Endothelial cell of umbilical vein (primary cell): ENCODE measurements around the gene COL26A1. TPM values are rescaled to one million over a fixed set of nuclear protein-coding genes. Genes with fewer than 3 reads are reported as not detected.

Experiments used
- BruUV-seq: library from RNA; stranded (reverse); fragments of 400-500 nt; replicated peaks from 2 replicates; lab custom pipeline; 2021; lab: Mats Ljungman, UMichigan
- CTCF ChIA-PET: fragments of 300-600, 350-600 bp; sonication (Branson Sonifier 250); formaldehyde crosslinking; loops from one replicate; lab custom pipeline; 2021; ENCODE audit warnings: antibody characterized with exemption, inconsistent platforms; lab: Charles Lee
- POLR2A ChIA-PET: fragments of 300-600, 350-600 bp; sonication (Branson Sonifier 250); formaldehyde crosslinking; loops from one replicate; lab custom pipeline; 2021; ENCODE audit warnings: antibody characterized with exemption, inconsistent platforms; lab: Charles Lee
- DNase-seq: peaks from one replicate; pipeline ENCODE4 v3.0.0-alpha.2; 2011; ENCODE audit warnings: low read depth, low spot score
- FAIRE-seq: peaks from 2 replicates; lab custom pipeline; 2011; peaks lifted over from hg19 to GRCh38; lab: Jason Lieb, UNC
- H2AFZ ChIP-seq: 2 replicates; pipeline ENCODE4 v1.6.0; 2012; ENCODE audit warnings: low read depth, low read length, control low read depth, inconsistent platforms
- H3K27ac ChIP-seq: 2 replicates; pipeline ENCODE4 v1.5.1; 2011; ENCODE audit warnings: low read depth, mild to moderate bottlenecking, control low read depth, low read length, moderate library complexity; ENCODE audit not compliant: insufficient read depth
- H3K27me3 ChIP-seq, 2 experiments: 2 replicates each; pipeline versions ENCODE4 v1.6.0 to v1.6.1; 2011; ENCODE audit warnings: low read length in 2 of 2, mixed read lengths in 1 of 2; ENCODE audit not compliant: control insufficient read depth in 2 of 2, insufficient read depth in 2 of 2
- H3K36me3 ChIP-seq, 2 experiments: 2 replicates in 1 of 2; 3 replicates in 1 of 2; pipeline ENCODE4 v1.5.1; 2011; ENCODE audit warnings: low read length in 2 of 2, mild to moderate bottlenecking in 1 of 2, moderate library complexity in 1 of 2; ENCODE audit not compliant: control insufficient read depth in 2 of 2, insufficient read depth in 2 of 2; ENCODE audit errors: extremely low read depth in 1 of 2
- H3K4me1 ChIP-seq: 3 replicates; pipeline ENCODE4 v1.5.1; 2011; ENCODE audit warnings: mild to moderate bottlenecking, low read length; ENCODE audit not compliant: control insufficient read depth, insufficient read depth; ENCODE audit errors: extremely low read depth
- H3K4me2 ChIP-seq: 2 replicates; pipeline ENCODE4 v1.6.1; 2011; ENCODE audit warnings: low read length, control low read depth, mixed read lengths; ENCODE audit not compliant: insufficient read depth
- H3K4me3 ChIP-seq, 3 experiments: fragments of 200-600 bp in 1 of 3; sonication (generic), shearing (Covaris generic) in 1 of 3; replicated peaks in 1 of 3; 2 replicates each; pipeline ENCODE4 v1.5.1; 2011 to 2016; ENCODE audit warnings: control low read depth in 3 of 3, low read length in 3 of 3, mild to moderate bottlenecking in 2 of 3, inconsistent platforms in 1 of 3, low read depth in 1 of 3, moderate library complexity in 1 of 3; ENCODE audit not compliant: insufficient read depth in 1 of 3
- H3K79me2 ChIP-seq: 2 replicates; pipeline ENCODE4 v1.6.0; 2012; ENCODE audit warnings: low read length, inconsistent platforms; ENCODE audit not compliant: control insufficient read depth, insufficient read depth
- H3K9ac ChIP-seq: replicated peaks from 2 replicates; pipeline ENCODE3; 2011; ENCODE audit warnings: low read length, control low read depth; ENCODE audit not compliant: insufficient read depth; ENCODE audit errors: extremely low read depth
- H3K9me1 ChIP-seq: replicated peaks from 3 replicates; pipeline ENCODE4 v1.6.0; 2011; ENCODE audit warnings: mild to moderate bottlenecking, low read length; ENCODE audit not compliant: control insufficient read depth, insufficient read depth; ENCODE audit errors: extremely low read depth
- H3K9me3 ChIP-seq: replicated peaks from 2 replicates; pipeline ENCODE4 v1.5.1; 2012; ENCODE audit warnings: low read length, inconsistent platforms; ENCODE audit not compliant: control insufficient read depth, insufficient read depth
- H4K20me1 ChIP-seq: replicated peaks from 2 replicates; pipeline ENCODE3; 2011; ENCODE audit warnings: mild to moderate bottlenecking, low read length; ENCODE audit not compliant: control insufficient read depth, insufficient read depth; ENCODE audit errors: extremely low read depth
- EZH2 ChIP-seq: IDR thresholded peaks from 2 replicates; pipeline ENCODE4 v1.6.1; 2012; ENCODE audit warnings: borderline replicate concordance, low read depth, mild to moderate bottlenecking, moderate library complexity, low read length, inconsistent platforms; ENCODE audit not compliant: severe bottlenecking
- FOS ChIP-seq: IDR thresholded peaks from 2 replicates; pipeline ENCODE4 v1.6.1; 2011; ENCODE audit warnings: mild to moderate bottlenecking, low read length, moderate library complexity, borderline replicate concordance; ENCODE audit not compliant: insufficient read depth
- GATA2 ChIP-seq: IDR thresholded peaks from 2 replicates; pipeline ENCODE4 v1.7.0; 2011; ENCODE audit warnings: low read depth, mild to moderate bottlenecking, moderate library complexity, mixed read lengths, low read length; ENCODE audit not compliant: insufficient read length, insufficient read depth
- JUN ChIP-seq: IDR thresholded peaks from 2 replicates; pipeline ENCODE4 v1.6.1; 2011; ENCODE audit warnings: borderline replicate concordance, low read depth; ENCODE audit not compliant: insufficient read length, insufficient read depth
- MYC ChIP-seq: IDR thresholded peaks from one replicate; pipeline ENCODE4 v1.6.1; 2011; ENCODE audit warnings: mild to moderate bottlenecking, low read depth, low read length
- POLR2A ChIP-seq: IDR thresholded peaks from 2 replicates; pipeline ENCODE4 v1.6.1; 2012; ENCODE audit warnings: low read depth, mild to moderate bottlenecking, control low read depth, low read length
- POLR2AphosphoS5 ChIP-seq: IDR thresholded peaks from 2 replicates; pipeline ENCODE4 v1.6.1; 2012; ENCODE audit warnings: low read depth, mild to moderate bottlenecking, control low read depth, low read length, moderate library complexity; ENCODE audit not compliant: insufficient read depth
- dilution Hi-C: fragments of 300-500 bp; cut with MboI; formaldehyde crosslinking; loops from one replicate; pipeline ENCODE4 v1.15.0; 2019; ENCODE audit warnings: low sequenced_read_pairs; ENCODE audit not compliant: extremely low pct_ligation_motif_present
- intact Hi-C: fragments of 100-400 bp; cut with micrococcal nuclease; formaldehyde crosslinking; loops from one replicate; pipeline ENCODE4 v1.10.0; 2022
- polyA plus RNA-seq, 4 experiments: library from polyadenylated mRNA; depleted of rRNA in 3 of 4; stranded (reverse) in 3 of 4; unstranded in 1 of 4; fragments of >200 nt; gene quantifications; 2 replicates each; pipeline versions ENCODE4 v1.2.1 to v1.2.3, GENCODE V29; 2011 to 2012; ENCODE audit warnings: missing spikeins in 1 of 4
- total RNA-seq: library from RNA; stranded (reverse); gene quantifications from 2 replicates; pipeline ENCODE4 v1.2.3, GENCODE V29; 2021
- TF ChIP-seq, protein P1 (sequence below): IDR thresholded peaks from 2 replicates; pipeline ENCODE4 v1.6.1; 2011; ENCODE audit not compliant: insufficient read depth, insufficient read length
- TF ChIP-seq, protein P2 (sequence below), 2 donors: IDR thresholded peaks; 1 replicate in 1 of 2; 2 replicates in 1 of 2; pipeline ENCODE4 v1.5.1; 2011; ENCODE audit warnings: low read length in 2 of 2, mild to moderate bottlenecking in 2 of 2, moderate library complexity in 2 of 2, control low read depth in 1 of 2, inconsistent platforms in 1 of 2, low read depth in 1 of 2; ENCODE audit not compliant: insufficient read depth in 1 of 2; ENCODE audit errors: extremely low read depth in 1 of 2

COL26A1 gene
- total and polyA plus RNA-seq, 2 donors (not counting 3 experiments of a cell fraction or from before 2014, with no cell fraction given) = not detected

DNA sequence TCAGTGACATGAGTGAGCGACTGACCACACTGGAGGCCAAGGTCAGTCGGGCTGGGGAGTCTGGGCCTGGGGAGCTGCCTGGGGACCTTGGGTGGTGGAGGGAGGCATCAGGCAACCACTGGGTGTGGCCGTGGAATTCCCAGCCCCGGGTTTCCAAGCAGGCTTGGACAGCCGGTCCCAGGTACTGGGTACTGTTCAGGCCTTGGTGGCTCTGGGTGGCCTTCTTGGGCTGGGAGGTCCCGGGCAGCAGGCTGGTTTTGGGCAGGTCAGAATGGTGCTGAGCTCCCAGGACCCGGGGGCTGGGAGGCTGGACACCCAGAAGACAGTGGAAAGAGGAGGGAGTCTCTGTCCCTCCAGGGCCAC, 170.4 kb downstream of the COL26A1 start:
- Histone ChIP-seq H4K20me1 (no peaks in the 10 kb centered on the region), H3K9me3 (no peaks in the 10 kb centered on the region), H3K9me1 (no peaks in the 10 kb centered on the region), H3K79me2 (no peaks in the 10 kb centered on the region), H3K36me3 (no peaks in the 10 kb centered on the region), H3K27me3 (no peaks in the 10 kb centered on the region), H3K27ac (no peak overlapping the region), H3K4me2 (no peak overlapping the region), H3K9ac (no peak overlapping the region), H3K4me1 (no peaks in the 10 kb centered on the region), H3K4me3 (no peak overlapping the region), H2AFZ (no peak overlapping the region)
- no peak for FAIRE-seq
- CTCF ChIA-PET = no interaction called here
- BruUV-seq = no TSS peak
- no peak for DNase-seq
- TF ChIP-seq JUN (no peak), EZH2 (no peak), MYC (no peak), GATA2 (no peak), FOS (no peak), POLR2AphosphoS5 (no peak), POLR2A (no peak)
- TF ChIP-seq, protein P1, sequence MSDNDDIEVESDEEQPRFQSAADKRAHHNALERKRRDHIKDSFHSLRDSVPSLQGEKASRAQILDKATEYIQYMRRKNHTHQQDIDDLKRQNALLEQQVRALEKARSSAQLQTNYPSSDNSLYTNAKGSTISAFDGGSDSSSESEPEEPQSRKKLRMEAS = no peak
- TF ChIP-seq, protein P2, sequence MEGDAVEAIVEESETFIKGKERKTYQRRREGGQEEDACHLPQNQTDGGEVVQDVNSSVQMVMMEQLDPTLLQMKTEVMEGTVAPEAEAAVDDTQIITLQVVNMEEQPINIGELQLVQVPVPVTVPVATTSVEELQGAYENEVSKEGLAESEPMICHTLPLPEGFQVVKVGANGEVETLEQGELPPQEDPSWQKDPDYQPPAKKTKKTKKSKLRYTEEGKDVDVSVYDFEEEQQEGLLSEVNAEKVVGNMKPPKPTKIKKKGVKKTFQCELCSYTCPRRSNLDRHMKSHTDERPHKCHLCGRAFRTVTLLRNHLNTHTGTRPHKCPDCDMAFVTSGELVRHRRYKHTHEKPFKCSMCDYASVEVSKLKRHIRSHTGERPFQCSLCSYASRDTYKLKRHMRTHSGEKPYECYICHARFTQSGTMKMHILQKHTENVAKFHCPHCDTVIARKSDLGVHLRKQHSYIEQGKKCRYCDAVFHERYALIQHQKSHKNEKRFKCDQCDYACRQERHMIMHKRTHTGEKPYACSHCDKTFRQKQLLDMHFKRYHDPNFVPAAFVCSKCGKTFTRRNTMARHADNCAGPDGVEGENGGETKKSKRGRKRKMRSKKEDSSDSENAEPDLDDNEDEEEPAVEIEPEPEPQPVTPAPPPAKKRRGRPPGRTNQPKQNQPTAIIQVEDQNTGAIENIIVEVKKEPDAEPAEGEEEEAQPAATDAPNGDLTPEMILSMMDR (IDR thresholded peaks at IDR 0.05; ENCODE audit: extremely low read depth in 1 of 2, insufficient read depth in 1 of 2, low read depth in 1 of 2, low read length in 2 of 2) = no peak
- intact Hi-C loops (no loop called here), dilution Hi-C loops (no loop called here)
- POLR2A ChIA-PET = no interaction called here
